GM19455 (cell line): ENCODE results near the gene ATP9A.
"Not testable (repeated sequence)": the region's sequence is repeated elsewhere in the genome, so short reads cannot be mapped to it uniquely, and the experiment has no call there.

ENCODE experiments used
- ATAC-seq: cut with Tn5 transposase; IDR thresholded peaks from one replicate; pipeline ENCODE4 v1.9.1; 2021; ENCODE audit not compliant: unreplicated experiment

The ATP9A gene

DNA sequence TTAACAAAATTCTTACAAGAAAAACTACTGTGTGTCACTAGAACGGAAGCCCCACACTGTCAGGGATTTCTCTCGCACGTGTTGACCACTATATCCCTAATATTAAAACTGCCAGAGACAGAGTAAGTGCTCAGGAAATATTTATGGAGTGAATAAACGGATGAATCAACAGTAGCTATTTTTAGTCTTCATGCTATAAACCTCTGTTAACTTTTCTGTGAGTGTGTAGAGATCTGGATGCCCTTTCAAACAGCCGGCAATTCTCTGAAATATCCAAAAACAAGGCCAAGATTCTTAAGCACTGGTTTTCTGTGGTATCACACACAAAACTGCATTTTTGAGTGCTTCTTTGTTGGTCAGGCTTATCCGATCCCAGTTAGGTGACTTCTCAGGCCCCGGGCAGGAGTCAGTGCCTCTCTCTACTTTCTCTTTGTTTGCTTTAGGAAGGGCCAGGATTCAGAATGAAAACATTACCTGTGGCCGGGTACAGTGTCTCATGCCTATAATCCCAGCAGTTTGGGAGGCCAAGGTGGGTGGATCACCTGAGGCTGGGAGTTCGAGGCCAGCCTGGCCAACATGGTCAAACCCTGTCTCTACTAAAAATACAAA lies 15.7 kb downstream of the ATP9A start:
- no peak for ATAC-seq

- no peak for ATAC-seq
Measured at GRCh38 chr20:51750770-51751388, 17.3 kb downstream of the ATP9A start.

- ATAC-seq = no peak
Measured at GRCh38 chr20:51750037-51750769, 18.0 kb downstream of the ATP9A start.

- no peak for ATAC-seq
Measured at GRCh38 chr20:51749674-51750036, 18.5 kb downstream of the ATP9A start.

DNA sequence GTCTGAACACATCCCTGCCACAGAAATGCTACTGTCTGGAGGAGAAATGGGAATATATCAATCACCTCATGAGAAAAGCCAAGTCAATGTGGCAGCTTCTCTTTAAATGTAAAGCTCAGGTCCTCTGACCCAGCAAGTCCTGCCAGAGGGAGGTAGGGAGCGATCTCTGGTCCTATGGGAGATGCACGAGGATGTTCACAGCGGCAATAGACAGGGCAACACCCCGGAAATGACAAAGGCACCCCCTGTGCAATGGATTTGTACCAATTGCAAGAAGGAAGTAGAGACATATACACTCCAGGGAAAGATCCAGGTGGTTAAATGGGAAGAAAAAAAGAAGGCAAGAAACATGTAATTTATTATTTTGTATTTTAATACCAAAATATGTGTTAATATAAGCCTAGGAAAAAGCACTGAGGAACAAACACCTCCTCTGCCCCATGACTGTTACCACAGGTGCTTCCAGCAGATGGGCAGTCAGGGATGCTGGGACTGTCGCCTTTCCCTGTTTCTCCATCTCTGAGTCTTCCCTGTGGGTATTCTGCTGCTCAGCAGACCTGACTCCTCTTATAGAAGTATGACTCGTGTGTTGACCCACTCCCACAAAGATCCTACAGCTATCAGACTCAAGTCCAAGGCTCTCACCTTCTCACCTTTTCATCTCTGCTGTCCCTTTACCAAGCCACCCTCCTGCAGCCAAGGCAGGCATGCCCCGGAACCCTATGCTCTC lies 20.8 kb downstream of the ATP9A start:
- no peak for ATAC-seq

- ATAC-seq = no peak
Measured at GRCh38 chr20:51745804-51746203, 22.4 kb downstream of the ATP9A start.

DNA sequence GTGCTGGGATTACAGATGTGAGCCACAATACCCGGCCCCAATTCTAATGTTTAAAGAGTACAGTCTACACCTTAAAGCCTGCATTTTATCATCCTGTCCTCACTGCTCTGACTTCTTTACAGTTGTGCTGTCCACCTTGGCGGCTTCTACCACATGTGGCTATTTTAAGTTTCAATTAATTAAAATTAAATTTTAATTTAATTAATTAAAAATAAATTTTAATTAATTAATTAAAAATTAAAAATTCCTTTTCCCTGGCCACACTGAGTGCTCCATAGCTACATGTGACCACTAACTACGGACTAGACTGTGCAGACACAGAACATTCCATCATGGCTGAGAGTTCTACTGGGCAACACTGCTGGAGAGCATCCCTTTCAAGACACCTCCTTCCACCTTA lies 27.4 kb downstream of the ATP9A start:
- no peak for ATAC-seq

GRCh38 chr20:51740308-51740707 lies 27.9 kb downstream of the ATP9A start:
- not testable (repeated sequence) for ATAC-seq

GRCh38 chr20:51739722-51740249 lies 28.4 kb downstream of the ATP9A start:
- no peak for ATAC-seq

DNA sequence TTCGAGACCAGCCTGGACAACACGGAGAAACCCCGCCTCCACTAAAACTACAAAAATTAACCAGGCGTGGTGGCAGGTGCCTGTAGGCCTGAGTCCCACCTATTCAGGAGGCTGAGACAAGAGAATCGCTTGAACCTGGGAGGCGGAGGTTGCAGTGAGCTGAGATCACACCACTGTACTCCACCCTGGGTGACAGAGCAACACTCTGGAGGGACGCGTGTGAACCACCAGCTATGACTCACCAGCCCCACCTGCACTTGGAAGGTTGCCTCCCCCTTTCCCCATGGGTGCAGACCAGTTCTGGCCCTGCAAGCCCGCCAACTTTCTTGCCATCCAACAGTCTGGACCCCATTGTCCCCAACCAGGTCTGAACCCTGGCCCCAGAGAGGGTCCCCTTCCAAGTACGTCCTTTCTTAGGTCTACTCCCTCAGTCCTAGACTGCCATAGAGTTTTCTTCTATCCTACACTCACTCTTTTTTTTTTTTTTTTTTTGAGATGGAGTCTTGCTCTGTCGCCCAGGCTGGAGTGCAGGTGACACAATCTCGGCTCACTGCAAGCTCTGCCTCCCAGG lies 29.2 kb downstream of the ATP9A start:
- no peak for ATAC-seq

- not testable (repeated sequence) for ATAC-seq
Measured at GRCh38 chr20:51738261-51738660, 29.9 kb downstream of the ATP9A start.

- no peak for ATAC-seq
Measured at GRCh38 chr20:51736947-51737346, 31.2 kb downstream of the ATP9A start.

- no peak for ATAC-seq
Measured at GRCh38 chr20:51735728-51736600, 32.2 kb downstream of the ATP9A start.

DNA sequence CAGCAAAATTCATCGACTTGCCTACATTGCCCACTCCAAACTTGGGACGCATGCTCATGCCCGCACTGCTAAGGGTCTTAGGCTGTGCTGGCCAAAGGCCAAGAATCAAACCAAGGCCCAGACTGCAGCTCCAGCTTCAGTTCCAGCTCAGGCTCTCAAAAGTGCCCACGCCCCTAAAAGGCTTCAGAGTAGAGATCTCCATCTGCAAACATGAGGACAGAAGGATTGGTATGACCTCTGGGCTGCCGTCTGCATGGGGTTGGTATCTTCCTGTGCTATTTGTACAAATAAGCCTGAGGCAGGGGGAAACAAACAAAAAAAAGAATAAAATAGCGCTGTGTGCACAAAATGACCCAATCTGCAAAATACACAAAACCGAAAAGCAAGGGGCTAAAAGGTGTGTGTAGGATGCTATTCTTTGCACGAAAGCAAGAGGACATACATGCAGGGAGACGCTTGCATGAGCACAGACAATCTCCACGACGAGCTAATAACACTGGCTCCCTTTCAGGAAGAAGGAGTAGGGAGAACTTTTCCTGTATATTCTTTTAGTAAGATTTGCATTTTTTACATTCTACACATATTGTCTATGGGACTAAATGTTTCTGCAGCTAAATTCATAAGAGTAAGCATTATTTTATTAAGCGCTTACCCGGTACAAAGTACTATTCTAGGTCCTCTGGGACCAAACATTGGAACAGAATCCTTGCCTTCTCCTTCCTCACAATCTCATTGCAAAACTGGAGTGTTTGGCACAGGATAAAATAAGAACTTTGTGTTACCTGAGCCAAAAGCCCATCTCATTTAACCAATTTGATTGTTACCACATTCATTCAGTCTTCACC lies 33.1 kb downstream of the ATP9A start:
- no peak for ATAC-seq

- ATAC-seq = no peak
Measured at GRCh38 chr20:51733070-51733469, 35.1 kb downstream of the ATP9A start.

GRCh38 chr20:51732096-51732791 lies 35.9 kb downstream of the ATP9A start:
- ATAC-seq = no peak

DNA sequence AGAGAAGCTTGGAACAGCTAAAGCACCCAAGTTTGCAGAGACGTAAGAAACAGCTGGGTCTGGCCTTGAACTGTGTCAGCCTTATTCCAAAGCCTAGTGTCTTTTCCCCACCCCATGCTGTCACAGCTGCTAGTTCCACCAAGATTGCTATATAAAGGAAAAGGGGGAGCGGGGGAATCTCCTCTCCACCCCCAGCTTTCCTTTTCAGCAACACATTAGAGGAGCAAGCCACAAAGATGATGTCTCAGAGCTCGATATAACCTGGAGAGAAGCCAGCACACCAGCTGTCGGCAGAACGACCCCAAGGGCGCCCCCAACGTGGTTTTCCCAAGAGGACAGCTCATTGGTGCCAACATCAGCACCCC lies 36.5 kb downstream of the ATP9A start:
- ATAC-seq = no peak

GRCh38 chr20:51729771-51730170 lies 38.4 kb downstream of the ATP9A start:
- no peak for ATAC-seq

- ATAC-seq = no peak
Measured at GRCh38 chr20:51728737-51729136, 39.5 kb downstream of the ATP9A start.
